ENCODE results near the gene IRF7.

- TF ChIP-seq POLR2A (IDR thresholded peaks at IDR 0.05), result no peak
- TF ChIP-seq, protein P1, sequence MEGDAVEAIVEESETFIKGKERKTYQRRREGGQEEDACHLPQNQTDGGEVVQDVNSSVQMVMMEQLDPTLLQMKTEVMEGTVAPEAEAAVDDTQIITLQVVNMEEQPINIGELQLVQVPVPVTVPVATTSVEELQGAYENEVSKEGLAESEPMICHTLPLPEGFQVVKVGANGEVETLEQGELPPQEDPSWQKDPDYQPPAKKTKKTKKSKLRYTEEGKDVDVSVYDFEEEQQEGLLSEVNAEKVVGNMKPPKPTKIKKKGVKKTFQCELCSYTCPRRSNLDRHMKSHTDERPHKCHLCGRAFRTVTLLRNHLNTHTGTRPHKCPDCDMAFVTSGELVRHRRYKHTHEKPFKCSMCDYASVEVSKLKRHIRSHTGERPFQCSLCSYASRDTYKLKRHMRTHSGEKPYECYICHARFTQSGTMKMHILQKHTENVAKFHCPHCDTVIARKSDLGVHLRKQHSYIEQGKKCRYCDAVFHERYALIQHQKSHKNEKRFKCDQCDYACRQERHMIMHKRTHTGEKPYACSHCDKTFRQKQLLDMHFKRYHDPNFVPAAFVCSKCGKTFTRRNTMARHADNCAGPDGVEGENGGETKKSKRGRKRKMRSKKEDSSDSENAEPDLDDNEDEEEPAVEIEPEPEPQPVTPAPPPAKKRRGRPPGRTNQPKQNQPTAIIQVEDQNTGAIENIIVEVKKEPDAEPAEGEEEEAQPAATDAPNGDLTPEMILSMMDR (IDR thresholded peaks at IDR 0.05), result no peak
These were observed 7.7 kb upstream of the IRF7 start for GRCh38 chr11:623349-623869.

Data from lower leg skin (tissue), 3 donors.